H1 (cell line): ENCODE data around the gene PGAP3. TPM values are rescaled to one million over a fixed set of nuclear protein-coding genes. Genes with fewer than 3 reads are reported as not detected.

Experiments
- CTCF ChIA-PET: fragments of 300-600 bp; sonication (Branson Sonifier 250); formaldehyde crosslinking; loops from one replicate; lab custom pipeline; 2021; ENCODE audit not compliant: partially characterized antibody; lab: Charles Lee
- POLR2A ChIA-PET: fragments of 300-600 bp; sonication (Branson Sonifier 250); formaldehyde crosslinking; loops from one replicate; lab custom pipeline; 2021; ENCODE audit warnings: inconsistent platforms; ENCODE audit not compliant: partially characterized antibody; lab: Charles Lee
- DNase-seq, 2 experiments: peaks; one replicate each; pipeline versions ENCODE4 v3.0.0 to v3.0.0-alpha.2; 2010 to 2022; ENCODE audit warnings: low spot score in 2 of 2, low read depth in 1 of 2, mixed read lengths in 1 of 2
- FAIRE-seq: peaks from 2 replicates; lab custom pipeline; 2011; peaks lifted over from hg19 to GRCh38; lab: Jason Lieb, UNC
- H2AFZ ChIP-seq: 2 replicates; pipeline ENCODE4 v1.8.1; 2012; ENCODE audit warnings: low read length, inconsistent platforms
- H2AK5ac ChIP-seq: 2 replicates; pipeline ENCODE4 v1.6.1; 2013; ENCODE audit warnings: low read depth, low read length
- H2BK120ac ChIP-seq: replicated peaks from 2 replicates; pipeline ENCODE3; 2013; ENCODE audit warnings: low read depth, low read length, inconsistent platforms
- H2BK12ac ChIP-seq: 2 replicates; pipeline ENCODE4 v1.6.1; 2013; ENCODE audit warnings: low read depth, low read length
- H2BK15ac ChIP-seq: 2 replicates; pipeline ENCODE4 v1.6.1; 2013; ENCODE audit warnings: low read length
- H2BK20ac ChIP-seq: 2 replicates; pipeline ENCODE4 v1.6.1; 2013; ENCODE audit warnings: low read length
- H2BK5ac ChIP-seq: 2 replicates; pipeline ENCODE4 v1.6.1; 2013; ENCODE audit warnings: low read depth, low read length
- H3K14ac ChIP-seq: 2 replicates; pipeline ENCODE4 v1.6.1; 2013; ENCODE audit warnings: inconsistent platforms; ENCODE audit not compliant: insufficient read length
- H3K18ac ChIP-seq: 2 replicates; pipeline ENCODE4 v1.6.1; 2013; ENCODE audit warnings: low read length; ENCODE audit errors: extremely low read depth
- H3K23ac ChIP-seq: 2 replicates; pipeline ENCODE4 v1.6.1; 2013; ENCODE audit warnings: inconsistent platforms; ENCODE audit not compliant: insufficient read length
- H3K23me2 ChIP-seq: 2 replicates; pipeline ENCODE4 v1.6.1; 2013; ENCODE audit warnings: low read depth, low read length
- H3K27ac ChIP-seq: 2 replicates; pipeline ENCODE4 v1.6.1; 2011; ENCODE audit warnings: low read depth, low read length, inconsistent platforms
- H3K27me3 ChIP-seq, 4 experiments: replicated peaks in 1 of 4; 1 replicate in 1 of 4; 2 replicates in 3 of 4; pipeline versions ENCODE4 v1.6.1 to v1.8.1; 2011 to 2013; ENCODE audit warnings: low read length in 3 of 4, mild to moderate bottlenecking in 3 of 4, inconsistent platforms in 2 of 4, mixed read lengths in 2 of 4, moderate library complexity in 1 of 4; ENCODE audit not compliant: control insufficient read depth in 3 of 4, insufficient read depth in 3 of 4; ENCODE audit errors: extremely low read depth in 1 of 4
- H3K36me3 ChIP-seq, 4 experiments: 2 replicates each; pipeline versions ENCODE4 v1.6.1 to v1.8.1; 2011 to 2013; ENCODE audit warnings: mild to moderate bottlenecking in 4 of 4, low read length in 3 of 4, moderate library complexity in 2 of 4, control low read depth in 1 of 4, inconsistent platforms in 1 of 4; ENCODE audit not compliant: insufficient read depth in 4 of 4, control insufficient read depth in 2 of 4
- H3K4ac ChIP-seq: replicated peaks from 2 replicates; pipeline ENCODE3; 2013; ENCODE audit warnings: low read length, low read depth, mixed read lengths, inconsistent platforms; ENCODE audit not compliant: insufficient read length
- H3K4me1 ChIP-seq, 4 experiments: replicated peaks in 1 of 4; 1 replicate in 1 of 4; 2 replicates in 3 of 4; pipeline versions ENCODE4 v1.6.1 to v1.8.1; 2011 to 2013; ENCODE audit warnings: low read length in 3 of 4, inconsistent platforms in 2 of 4, mixed read lengths in 1 of 4; ENCODE audit not compliant: insufficient read depth in 4 of 4, control insufficient read depth in 3 of 4
- H3K4me2 ChIP-seq, 2 experiments: 2 replicates each; pipeline versions ENCODE4 v1.6.1 to v1.8.1; 2011 to 2013; ENCODE audit warnings: low read depth in 2 of 2, low read length in 2 of 2, control low read depth in 1 of 2, inconsistent platforms in 1 of 2, mild to moderate bottlenecking in 1 of 2; ENCODE audit not compliant: insufficient read depth in 1 of 2
- H3K4me3 ChIP-seq, 4 experiments: fragments of 200-600, 300-600 bp in 1 of 4; sonication (generic), shearing (Covaris generic), sonication (Bioruptor Twin) in 1 of 4; 2 replicates each; pipeline versions ENCODE4 v1.5.1 to v1.8.1; 2011 to 2016; ENCODE audit warnings: low read length in 4 of 4, low read depth in 3 of 4, control low read depth in 2 of 4, inconsistent platforms in 2 of 4, mild to moderate bottlenecking in 2 of 4, mixed read lengths in 1 of 4, moderate library complexity in 1 of 4; ENCODE audit not compliant: insufficient read depth in 2 of 4; ENCODE audit errors: extremely low read depth in 1 of 4
- H3K56ac ChIP-seq: replicated peaks from 2 replicates; pipeline ENCODE3; 2013; ENCODE audit warnings: low read depth, mild to moderate bottlenecking, mixed read lengths, low read length, inconsistent platforms; ENCODE audit not compliant: insufficient read length
- H3K79me1 ChIP-seq: 2 replicates; pipeline ENCODE4 v1.6.1; 2013; ENCODE audit warnings: low read depth, low read length, control low read depth
- H3K79me2 ChIP-seq, 2 experiments: 2 replicates each; pipeline versions ENCODE4 v1.6.1 to v1.8.1; 2012 to 2013; ENCODE audit warnings: low read length in 2 of 2, mild to moderate bottlenecking in 2 of 2, inconsistent platforms in 1 of 2; ENCODE audit not compliant: insufficient read depth in 2 of 2, control insufficient read depth in 1 of 2
- H3K9ac ChIP-seq, 4 experiments: replicated peaks in 1 of 4; 1 replicate in 1 of 4; 2 replicates in 3 of 4; pipeline versions ENCODE4 v1.6.1 to v1.8.1; 2011 to 2013; ENCODE audit warnings: low read depth in 3 of 4, low read length in 3 of 4, control low read depth in 2 of 4, mild to moderate bottlenecking in 2 of 4, moderate library complexity in 2 of 4, inconsistent platforms in 1 of 4; ENCODE audit errors: extremely low read depth in 1 of 4
- H3K9me3 ChIP-seq, 2 experiments: 2 replicates each; pipeline versions ENCODE4 v1.6.1 to v1.8.1; 2012 to 2013; ENCODE audit warnings: mild to moderate bottlenecking in 2 of 2, moderate library complexity in 2 of 2, control low read depth in 1 of 2, inconsistent platforms in 1 of 2, low read depth in 1 of 2, low read length in 1 of 2, mixed read lengths in 1 of 2; ENCODE audit not compliant: insufficient read depth in 2 of 2
- H4K20me1 ChIP-seq, 2 experiments: replicated peaks in 1 of 2; 2 replicates each; pipeline versions ENCODE3 to v1.8.1; 2011 to 2013; ENCODE audit warnings: inconsistent platforms in 2 of 2, low read length in 2 of 2, mild to moderate bottlenecking in 1 of 2; ENCODE audit not compliant: insufficient read depth in 2 of 2, control insufficient read depth in 1 of 2
- H4K5ac ChIP-seq: 2 replicates; pipeline ENCODE4 v1.6.1; 2013; ENCODE audit warnings: low read length, low read depth, mixed read lengths, inconsistent platforms; ENCODE audit not compliant: insufficient read length
- H4K8ac ChIP-seq: 2 replicates; pipeline ENCODE4 v1.8.0; 2013; ENCODE audit warnings: mild to moderate bottlenecking, moderate library complexity, low read length, inconsistent platforms; ENCODE audit not compliant: insufficient read depth; ENCODE audit errors: extremely low read depth
- H4K91ac ChIP-seq: replicated peaks from 2 replicates; pipeline ENCODE3; 2013; ENCODE audit warnings: low read length, mixed read lengths, inconsistent platforms; ENCODE audit not compliant: insufficient read length
- ASH2L ChIP-seq: fragments of 200-600, 300-600 bp; sonication (generic); IDR thresholded peaks from one replicate; pipeline ENCODE4 v1.7.1; 2017; ENCODE audit warnings: low read length
- SUZ12 ChIP-seq: fragments of 200-600 bp; sonication (generic); IDR thresholded peaks from 2 replicates; pipeline ENCODE4 v1.6.1; 2012; ENCODE audit warnings: mild to moderate bottlenecking, inconsistent platforms, low read length, moderate library complexity, mixed read lengths
- WGBS, 2 experiments: shearing (Covaris generic) in 1 of 2; methylation state at CpG; one replicate each; pipeline versions ENCODE4 v1.1.6 to v1.1.7; 2013 to 2015; ENCODE audit warnings: low lambda C conversion rate in 2 of 2, mixed read lengths in 2 of 2, inconsistent platforms in 1 of 2, low coverage in 1 of 2, missing lambda C conversion rate in 1 of 2; ENCODE audit not compliant: insufficient replicate concordance in 2 of 2, insufficient coverage in 1 of 2, insufficient read length in 1 of 2; ENCODE audit errors: extremely low coverage in 1 of 2, missing lambda C conversion rate in 1 of 2; 5-methylcytosine and 5-hydroxymethylcytosine counted together
- polyA plus RNA-seq, 7 experiments: library from polyadenylated mRNA; depleted of rRNA in 3 of 7; stranded (reverse) in 5 of 7; unstranded in 2 of 7; fragments of >200 nt in 5 of 7; fragments of 200-250 nt in 2 of 7; gene quantifications; 1 replicate in 5 of 7; 2 replicates in 1 of 7; 4 replicates in 1 of 7; pipeline versions ENCODE4 v1.2.1 to v1.2.3, GENCODE V29; 2011 to 2013; ENCODE audit warnings: missing spikeins in 2 of 7, mixed read lengths in 2 of 7
- total RNA-seq: library from RNA; stranded (reverse); fragmentation: NEBNext Ultra II Directional; extraction: Animal tissue kit (Norgen Biotek cat#: 25700); gene quantifications from 2 replicates; pipeline ENCODE4 v1.2.1, GENCODE V29; 2021

Gene PGAP3
- total and polyA plus RNA-seq, 2 of the 8 experiments (the other 6 are each of a cell fraction or from before 2014, with no cell fraction given): 21.0 to 30.7 TPM

- Histone ChIP-seq H2BK20ac (peak overlapping the region; percentile 48; the same call in 1 of the 2 replicates), H3K79me2 (no peaks in the 10 kb centered on the region), H4K20me1 (peaks cover 0 to 1% of the 10 kb centered on the region in 2 experiments), H3K79me1 (0 out of 2 replicates have a peak, but pooled peaks cover 2% of the 10 kb centered on the region), H3K4me2 (peak overlapping the region; percentile 84 to 86), H3K56ac (no peak overlapping the region), H4K91ac (no peak overlapping the region), H3K36me3 (no peaks in the 10 kb centered on the region), H3K4me1 (peaks cover 8 to 56% (median 42%) of the 10 kb centered on the region in 4 experiments), H3K27me3 (peaks cover 2 to 39% (median 35%) of the 10 kb centered on the region in 4 experiments), H2BK15ac (peak overlapping the region; percentile 92; the same call in 1 of the 2 replicates), H3K4me3 (peak overlapping the region; percentile 64 to 75 (median 68); a peak in 6 of 8 replicates), H2BK120ac (no peak overlapping the region), H3K23me2 (peaks cover 12% of the 10 kb centered on the region), H3K4ac (no peak overlapping the region), H3K23ac (no peak overlapping the region), H3K18ac (peak overlapping the region; percentile 71), H4K5ac (no peak overlapping the region), H3K9me3 (no peaks in the 10 kb centered on the region), H2AK5ac (no peak overlapping the region; the same call in 1 of the 2 replicates), H4K8ac (no peak overlapping the region), H2BK12ac (peak overlapping the region; percentile 84; the same call in 1 of the 2 replicates), H3K9ac (no peak overlapping the region; a peak in 2 of 7 replicates), H3K14ac (no peak overlapping the region), H2AFZ (no peak overlapping the region), H3K27ac (no peak overlapping the region), H2BK5ac (peak overlapping the region; percentile 16; the same call in 1 of the 2 replicates)
- no peak for FAIRE-seq
- DNase-seq: no peak
- ChIA-PET POLR2A (interaction anchor here (0.7 to 2.0 kb wide), 9 partner anchors 10 to 125 kb away, joined by 3 to 10 read pairs (median 3); partner anchors contain the start of gene MIEN1), CTCF (interaction anchor here (0.7 to 49.2 kb wide), 12 partner anchors 5 to 971 kb away, joined by 3 to 1885 read pairs (median 6); partner anchors contain the start of genes ERBB2, PGAP3, PNMT and PPP1R1B)
- TF ChIP-seq SUZ12 (peak; percentile 29; the same call in 1 of the 2 replicates), ASH2L (no peak)
- WGBS, 2 experiments: 11% methylated on average over 7 of the region's 16 CpGs; no CpG with 5 or more reads in 1 of the 2 experiments
These were observed 59.9 kb downstream of the PGAP3 start for GRCh38 chr17:39627712-39628516.
